ENCODE results near the gene GALNT2.

Gene GALNT2

GRCh38 chr1:230110971-230111370 is 43.9 kb downstream of the GALNT2 start:
- in situ Hi-C loops (cut with MboI; ENCODE audit: low pct_unique_long_range_greater_than_20kb, low sequenced_read_pairs, unreplicated experiment) = no loop called here
- TF ChIP-seq, protein P1, sequence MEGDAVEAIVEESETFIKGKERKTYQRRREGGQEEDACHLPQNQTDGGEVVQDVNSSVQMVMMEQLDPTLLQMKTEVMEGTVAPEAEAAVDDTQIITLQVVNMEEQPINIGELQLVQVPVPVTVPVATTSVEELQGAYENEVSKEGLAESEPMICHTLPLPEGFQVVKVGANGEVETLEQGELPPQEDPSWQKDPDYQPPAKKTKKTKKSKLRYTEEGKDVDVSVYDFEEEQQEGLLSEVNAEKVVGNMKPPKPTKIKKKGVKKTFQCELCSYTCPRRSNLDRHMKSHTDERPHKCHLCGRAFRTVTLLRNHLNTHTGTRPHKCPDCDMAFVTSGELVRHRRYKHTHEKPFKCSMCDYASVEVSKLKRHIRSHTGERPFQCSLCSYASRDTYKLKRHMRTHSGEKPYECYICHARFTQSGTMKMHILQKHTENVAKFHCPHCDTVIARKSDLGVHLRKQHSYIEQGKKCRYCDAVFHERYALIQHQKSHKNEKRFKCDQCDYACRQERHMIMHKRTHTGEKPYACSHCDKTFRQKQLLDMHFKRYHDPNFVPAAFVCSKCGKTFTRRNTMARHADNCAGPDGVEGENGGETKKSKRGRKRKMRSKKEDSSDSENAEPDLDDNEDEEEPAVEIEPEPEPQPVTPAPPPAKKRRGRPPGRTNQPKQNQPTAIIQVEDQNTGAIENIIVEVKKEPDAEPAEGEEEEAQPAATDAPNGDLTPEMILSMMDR (IDR thresholded peaks at IDR 0.05; ENCODE audit: extremely low read depth, insufficient read depth, missing control alignments) = no peak

GRCh38 chr1:230112131-230112701 is 45.2 kb downstream of the GALNT2 start:
- TF ChIP-seq, protein P1 (IDR thresholded peaks at IDR 0.05; ENCODE audit: extremely low read depth, insufficient read depth, missing control alignments) = no peak
- no peak for DNase-seq (ENCODE audit: low spot score)
- in situ Hi-C loops (cut with MboI; ENCODE audit: low pct_unique_long_range_greater_than_20kb, low sequenced_read_pairs, unreplicated experiment) = no loop called here

More at GRCh38 chr1:230110971-230111370, 43.9 kb downstream of the GALNT2 start:
- DNase-seq (ENCODE audit: low spot score) = no peak

DNA sequence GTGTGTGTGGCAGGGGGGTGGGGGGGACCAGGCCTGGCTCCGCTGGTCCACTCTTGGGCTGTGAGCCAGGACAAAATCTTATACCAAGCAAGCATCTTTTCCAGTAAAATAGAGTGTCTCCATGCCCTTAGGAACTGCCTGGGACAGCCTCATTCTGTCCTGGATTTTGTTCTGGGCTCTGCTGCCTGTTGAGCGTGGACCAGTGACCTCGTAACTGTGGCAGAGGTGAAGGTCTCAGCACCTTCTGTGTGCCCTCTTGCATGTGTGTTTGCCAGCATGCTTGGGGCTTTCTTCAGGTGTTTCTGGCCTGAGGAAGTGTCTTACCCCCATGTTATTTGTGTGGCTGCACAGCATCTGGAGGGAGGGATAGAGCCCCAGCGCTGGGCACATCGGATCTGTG is 45.7 kb downstream of the GALNT2 start:
- TF ChIP-seq, protein P1 (IDR thresholded peaks at IDR 0.05; ENCODE audit: extremely low read depth, insufficient read depth, missing control alignments) = no peak
- no peak for DNase-seq (ENCODE audit: low spot score)
- in situ Hi-C loops (cut with MboI; ENCODE audit: low pct_unique_long_range_greater_than_20kb, low sequenced_read_pairs, unreplicated experiment) = no loop called here

DNA sequence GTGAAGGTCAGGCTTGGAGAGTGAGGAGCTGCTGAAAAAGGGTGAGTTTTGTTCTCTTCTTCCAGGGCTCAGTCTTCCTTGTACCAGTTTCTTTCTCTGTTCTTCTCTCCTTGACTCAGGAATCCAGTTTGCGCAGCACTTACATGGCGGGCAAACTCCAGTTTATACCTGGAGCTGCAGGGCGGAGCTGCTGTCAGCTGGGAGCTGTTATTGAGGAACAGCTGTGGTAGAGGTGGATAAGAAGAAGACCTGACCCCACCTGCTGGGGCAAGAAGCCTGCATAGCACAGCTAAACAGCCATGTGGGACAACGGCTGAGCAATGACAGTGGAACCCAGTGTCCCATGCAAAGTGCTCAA is 46.2 kb downstream of the GALNT2 start:
- in situ Hi-C loops (cut with MboI; ENCODE audit: low pct_unique_long_range_greater_than_20kb, low sequenced_read_pairs, unreplicated experiment) = no loop called here
- DNase-seq (ENCODE audit: low spot score) = no peak

GRCh38 chr1:230113593-230114236 is 46.7 kb downstream of the GALNT2 start:
- in situ Hi-C loops (cut with MboI; ENCODE audit: low pct_unique_long_range_greater_than_20kb, low sequenced_read_pairs, unreplicated experiment) = no loop called here
- TF ChIP-seq, protein P1 (IDR thresholded peaks at IDR 0.05; ENCODE audit: extremely low read depth, insufficient read depth, missing control alignments) = no peak
- DNase-seq (ENCODE audit: low spot score) = no peak

More for the DNA sequence above, 46.2 kb downstream of the GALNT2 start:
- TF ChIP-seq, protein P1 (IDR thresholded peaks at IDR 0.05; ENCODE audit: extremely low read depth, insufficient read depth, missing control alignments) = no peak

DNA sequence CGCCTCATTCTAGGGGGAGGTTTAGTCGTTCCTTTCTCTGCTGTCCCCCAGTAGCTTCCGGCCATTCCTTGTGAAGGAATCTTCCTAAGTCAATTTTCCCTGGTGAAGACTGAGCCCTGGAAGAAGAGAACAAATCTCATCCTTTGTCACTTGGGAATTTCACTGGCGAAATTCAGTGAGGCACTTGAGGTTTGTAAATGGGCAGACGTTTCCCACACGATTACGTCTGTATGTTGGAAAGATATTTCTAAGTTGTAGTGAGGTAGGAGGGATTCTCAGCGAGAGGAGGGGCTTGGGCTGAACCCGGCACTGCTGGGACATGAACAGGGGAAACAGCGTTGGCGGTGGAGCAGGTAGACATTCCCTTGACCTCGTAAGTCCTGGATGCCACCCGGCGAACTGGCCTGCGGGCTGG is 47.2 kb downstream of the GALNT2 start:
- no peak for DNase-seq (ENCODE audit: low spot score)
- in situ Hi-C loops (cut with MboI; ENCODE audit: low pct_unique_long_range_greater_than_20kb, low sequenced_read_pairs, unreplicated experiment) = no loop called here
- TF ChIP-seq, protein P1 (IDR thresholded peaks at IDR 0.05; ENCODE audit: extremely low read depth, insufficient read depth, missing control alignments) = no peak
